Adrenal gland (tissue), 5 donors: ENCODE data around the gene P2RX3.

Experiments used
- POLR2A ChIP-seq, 2 donors: fragments of 450-650 bp; IDR thresholded peaks; one replicate each; pipeline ENCODE4 v1.6.1; 2017; ENCODE audit warnings: antibody characterized with exemption in 2 of 2, mild to moderate bottlenecking in 2 of 2, moderate library complexity in 1 of 2
- TF ChIP-seq, protein P1 (sequence below), 6 experiments: fragments of 450-650 bp in 4 of 6; fragments of 200-600 bp in 2 of 6; sonication (generic) in 1 of 6; IDR thresholded peaks; 1 replicate in 5 of 6; 2 replicates in 1 of 6; pipeline versions ENCODE4 v1.5.1 to v1.8.0; 2016 to 2021; ENCODE audit warnings: antibody characterized with exemption in 6 of 6, mild to moderate bottlenecking in 2 of 6, moderate library complexity in 1 of 6
- donor health status: DM: no; HTN: no; CAD: no.

DNA sequence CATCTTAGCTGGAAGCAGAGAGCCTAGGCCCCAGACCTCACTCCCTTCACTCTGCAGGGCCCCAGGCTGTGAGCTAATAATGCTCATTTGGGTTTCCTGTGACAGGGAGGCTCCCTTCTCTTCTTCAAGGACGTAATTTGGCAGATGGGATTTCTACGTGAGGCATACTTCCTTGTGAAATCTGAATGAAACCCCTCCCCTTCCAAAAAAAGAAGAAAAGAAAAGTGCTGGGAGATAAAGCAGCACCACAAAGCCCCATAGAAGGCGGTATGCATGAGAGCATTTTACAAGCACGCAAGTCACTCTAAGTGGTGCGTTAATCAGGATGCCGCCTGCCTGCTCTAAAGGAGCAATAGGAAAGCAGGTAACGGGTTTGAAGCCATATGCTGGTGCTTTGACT, 5.7 kb downstream of the P2RX3 start:
- TF ChIP-seq, protein P1, sequence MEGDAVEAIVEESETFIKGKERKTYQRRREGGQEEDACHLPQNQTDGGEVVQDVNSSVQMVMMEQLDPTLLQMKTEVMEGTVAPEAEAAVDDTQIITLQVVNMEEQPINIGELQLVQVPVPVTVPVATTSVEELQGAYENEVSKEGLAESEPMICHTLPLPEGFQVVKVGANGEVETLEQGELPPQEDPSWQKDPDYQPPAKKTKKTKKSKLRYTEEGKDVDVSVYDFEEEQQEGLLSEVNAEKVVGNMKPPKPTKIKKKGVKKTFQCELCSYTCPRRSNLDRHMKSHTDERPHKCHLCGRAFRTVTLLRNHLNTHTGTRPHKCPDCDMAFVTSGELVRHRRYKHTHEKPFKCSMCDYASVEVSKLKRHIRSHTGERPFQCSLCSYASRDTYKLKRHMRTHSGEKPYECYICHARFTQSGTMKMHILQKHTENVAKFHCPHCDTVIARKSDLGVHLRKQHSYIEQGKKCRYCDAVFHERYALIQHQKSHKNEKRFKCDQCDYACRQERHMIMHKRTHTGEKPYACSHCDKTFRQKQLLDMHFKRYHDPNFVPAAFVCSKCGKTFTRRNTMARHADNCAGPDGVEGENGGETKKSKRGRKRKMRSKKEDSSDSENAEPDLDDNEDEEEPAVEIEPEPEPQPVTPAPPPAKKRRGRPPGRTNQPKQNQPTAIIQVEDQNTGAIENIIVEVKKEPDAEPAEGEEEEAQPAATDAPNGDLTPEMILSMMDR (IDR thresholded peaks at IDR 0.05): no peak
- no peak for TF ChIP-seq POLR2A (IDR thresholded peaks at IDR 0.05)
